A549 (cell line): Measurements from ENCODE around the gene GRM5.

Experiments
- CEBPB ChIP-seq, 2 experiments: fragments of >200 bp in 1 of 2; sonication (Bioruptor Twin) in 1 of 2; formaldehyde crosslinking in 1 of 2; IDR thresholded peaks; 2 replicates each; pipeline ENCODE4 v1.6.1; 2012 to 2016
- CTCF ChIP-seq: fragments of >200 bp; sonication (Bioruptor Twin); formaldehyde crosslinking; IDR thresholded peaks from 3 replicates; pipeline ENCODE4 v1.5.1; 2016
- JUN ChIP-seq, 2 experiments: fragments of >200 bp; sonication (Bioruptor Twin); formaldehyde crosslinking; IDR thresholded peaks; 2 replicates in 1 of 2; 3 replicates in 1 of 2; pipeline ENCODE4 v1.6.1; 2016 to 2017
- JUNB ChIP-seq: fragments of >200 bp; sonication (Bioruptor Twin); formaldehyde crosslinking; IDR thresholded peaks from 2 replicates; pipeline ENCODE4 v1.6.1; 2016
- MYC ChIP-seq: IDR thresholded peaks from 2 replicates; pipeline ENCODE4 v1.6.1; 2012; ENCODE audit warnings: mild to moderate bottlenecking, inconsistent platforms, low read length, improper control_type of control experiment, borderline replicate concordance
- POLR2A ChIP-seq: IDR thresholded peaks from 2 replicates; pipeline ENCODE4 v1.6.1; 2012; ENCODE audit warnings: mild to moderate bottlenecking, low read length
- RCOR1 ChIP-seq: fragments of 150-350 bp; IDR thresholded peaks from 2 replicates; pipeline ENCODE4 v1.6.1; 2014; ENCODE audit warnings: antibody characterized with exemption, low read length, low read depth

- no peak for TF ChIP-seq POLR2A
- TF ChIP-seq CTCF: no peak
- TF ChIP-seq MYC: no peak
- TF ChIP-seq JUNB: no peak
- TF ChIP-seq CEBPB (IDR thresholded peaks at IDR 0.05): no peak
- TF ChIP-seq RCOR1: no peak
- TF ChIP-seq JUN (IDR thresholded peaks at IDR 0.05): no peak
Observed at GRCh38 chr11:88455974-88456373, 609.8 kb downstream of the GRM5 start.
